ENCODE data around the gene NXF3. TPM values are rescaled to one million over a fixed set of nuclear protein-coding genes. Genes with fewer than 3 reads are reported as not detected.
"Not testable (repeated sequence)": the region's sequence is repeated elsewhere in the genome, so short reads cannot be mapped to it uniquely, and the experiment has no call there.

NXF3 gene
- under 1 TPM in 3 of 4 donors, not detected in 1; 0.05 to 0.18 (median 0.07) TPM for polyA plus RNA-seq (ENCODE audit: insufficient read length in 4 of 4)

- DNase-seq (ENCODE audit: low read depth in 4 of 4, low spot score in 3 of 4) = no peak
Measured at GRCh38 chrX:103092942-103093341, at the start of gene NXF3. TSS of gene NXF3 (minus strand) at chrX:103093143. CDS start at chrX:103093023, 120 bp downstream.

- not testable (repeated sequence) for DNase-seq (ENCODE audit: low read depth in 4 of 4, low spot score in 3 of 4)
Measured at GRCh38 chrX:103136528-103136927, 43.6 kb upstream of the NXF3 start.

- no peak for DNase-seq (ENCODE audit: low read depth in 4 of 4, low spot score in 3 of 4)
Measured at GRCh38 chrX:103124284-103124683, 31.3 kb upstream of the NXF3 start.

- no peak for DNase-seq (ENCODE audit: low read depth in 4 of 4, low spot score in 3 of 4)
Measured at GRCh38 chrX:103120748-103121147, 27.8 kb upstream of the NXF3 start.

GRCh38 chrX:103116970-103117369 lies 24.0 kb upstream of the NXF3 start:
- not testable (repeated sequence) for DNase-seq (ENCODE audit: low read depth in 4 of 4, low spot score in 3 of 4)

- DNase-seq (ENCODE audit: low read depth in 4 of 4, low spot score in 3 of 4) = not testable (repeated sequence)
Measured at GRCh38 chrX:103109497-103109896, 16.6 kb upstream of the NXF3 start.

GRCh38 chrX:103107836-103108235 lies 14.9 kb upstream of the NXF3 start:
- DNase-seq (ENCODE audit: low read depth in 4 of 4, low spot score in 3 of 4) = no peak

- DNase-seq (ENCODE audit: low read depth in 4 of 4, low spot score in 3 of 4) = not testable (repeated sequence)
Measured at GRCh38 chrX:103107227-103107737, 14.3 kb upstream of the NXF3 start.

GRCh38 chrX:103104370-103104769 lies 11.4 kb upstream of the NXF3 start:
- not testable (repeated sequence) for DNase-seq (ENCODE audit: low read depth in 4 of 4, low spot score in 3 of 4)

- DNase-seq (ENCODE audit: low read depth in 4 of 4, low spot score in 3 of 4) = not testable (repeated sequence)
Measured at GRCh38 chrX:103103866-103104265, 10.9 kb upstream of the NXF3 start.

- no peak for DNase-seq (ENCODE audit: low read depth in 4 of 4, low spot score in 3 of 4)
Measured at GRCh38 chrX:103101299-103102042, 8.5 kb upstream of the NXF3 start.

- DNase-seq (ENCODE audit: low read depth in 4 of 4, low spot score in 3 of 4) = no peak
Measured at GRCh38 chrX:103100484-103100883, 7.5 kb upstream of the NXF3 start.

GRCh38 chrX:103099691-103100090 lies 6.7 kb upstream of the NXF3 start:
- no peak for DNase-seq (ENCODE audit: low read depth in 4 of 4, low spot score in 3 of 4)

- DNase-seq (ENCODE audit: low read depth in 4 of 4, low spot score in 3 of 4) = no peak
Measured at GRCh38 chrX:103098488-103098887, 5.5 kb upstream of the NXF3 start.

GRCh38 chrX:103081051-103081450 lies 11.9 kb downstream of the NXF3 start:
- DNase-seq (ENCODE audit: low read depth in 4 of 4, low spot score in 3 of 4) = no peak

GRCh38 chrX:103073467-103073866 lies 19.5 kb downstream of the NXF3 start:
- no peak for DNase-seq (ENCODE audit: low read depth in 4 of 4, low spot score in 3 of 4)

- no peak for DNase-seq (ENCODE audit: low read depth in 4 of 4, low spot score in 3 of 4)
Measured at GRCh38 chrX:103066606-103067005, 26.3 kb downstream of the NXF3 start.

GRCh38 chrX:103063918-103064434 lies 29.0 kb downstream of the NXF3 start, which contains the start of gene BEX1:
TSS of gene BEX1 (minus strand) at chrX:103064171. CDS start at chrX:103063274, 897 bp downstream.
- peak; percentile 8 to 28 (median 23) for DNase-seq (ENCODE audit: low read depth in 4 of 4, low spot score in 3 of 4)

GRCh38 chrX:103063191-103063845 lies 29.6 kb downstream of the NXF3 start:
- peak; percentile 12 to 28 (median 20) for DNase-seq (ENCODE audit: low read depth in 4 of 4, low spot score in 3 of 4)

- DNase-seq (ENCODE audit: low read depth in 4 of 4, low spot score in 3 of 4) = no peak
Measured at GRCh38 chrX:103061486-103061885, 31.5 kb downstream of the NXF3 start.

GRCh38 chrX:103056902-103057301 lies 36.0 kb downstream of the NXF3 start:
- DNase-seq (ENCODE audit: low read depth in 4 of 4, low spot score in 3 of 4) = no peak
